Tibial nerve (tissue), 4 donors: ENCODE measurements around the gene UPK1A. TPM values are rescaled to one million over a fixed set of nuclear protein-coding genes. Genes with fewer than 3 reads are reported as not detected.

ENCODE experiments used
- DNase-seq, 2 donors: peaks; one replicate each; pipeline ENCODE4 v3.0.0-alpha.2; 2019; ENCODE audit warnings: low spot score in 2 of 2
- H3K27ac ChIP-seq, 4 donors: fragments of 200-600 bp; sonication (generic) in 3 of 4; one replicate each; pipeline ENCODE4 v1.5.1; 2017 to 2019; ENCODE audit warnings: mild to moderate bottlenecking in 1 of 4
- H3K27me3 ChIP-seq, 2 donors: fragments of 200-600 bp; sonication (generic) in 1 of 2; one replicate each; pipeline versions ENCODE4 v1.5.1 to v1.6.0; 2017 to 2019
- H3K36me3 ChIP-seq, 3 donors: fragments of 200-600 bp; sonication (generic); one replicate each; pipeline ENCODE4 v1.5.1; 2018 to 2019
- H3K4me1 ChIP-seq, 4 donors: fragments of 200-600 bp; sonication (generic) in 3 of 4; one replicate each; pipeline ENCODE4 v1.5.1; 2017 to 2019
- H3K4me3 ChIP-seq, 4 donors: fragments of 200-600 bp; sonication (generic) in 3 of 4; one replicate each; pipeline ENCODE4 v1.5.1; 2017 to 2019; ENCODE audit warnings: mild to moderate bottlenecking in 1 of 4, moderate library complexity in 1 of 4
- H3K9me3 ChIP-seq, 4 donors: fragments of 200-600 bp; sonication (generic) in 3 of 4; one replicate each; pipeline ENCODE4 v1.5.1; 2017 to 2019
- EP300 ChIP-seq, 2 donors: sonication (generic); formaldehyde crosslinking; IDR thresholded peaks; one replicate each; pipeline ENCODE4 v1.6.1; 2017; ENCODE audit warnings: antibody characterized with exemption in 2 of 2, mild to moderate bottlenecking in 1 of 2
- POLR2A ChIP-seq, 2 donors: fragments of 450-650 bp; IDR thresholded peaks; one replicate each; pipeline ENCODE4 v1.6.1; 2017; ENCODE audit warnings: antibody characterized with exemption in 2 of 2, mild to moderate bottlenecking in 2 of 2, moderate library complexity in 2 of 2
- WGBS, 2 donors: methylation state at CpG; one replicate each; pipeline ENCODE4 v1.1.5; 2018; 5-methylcytosine and 5-hydroxymethylcytosine counted together
- total RNA-seq, 4 donors: library from RNA; depleted of rRNA; stranded (reverse); fragments of >200 nt; gene quantifications; one replicate each; pipeline ENCODE4 v1.1.0, GENCODE V29; 2016
- TF ChIP-seq, protein P1 (sequence below), 5 experiments: fragments of 200-600 bp in 3 of 5; fragments of 450-650 bp in 2 of 5; sonication (generic) in 3 of 5; IDR thresholded peaks; one replicate each; pipeline ENCODE4 v1.5.1; 2016 to 2019; ENCODE audit warnings: antibody characterized with exemption in 5 of 5, mild to moderate bottlenecking in 3 of 5, moderate library complexity in 2 of 5

The UPK1A gene
- total RNA-seq, 4 donors from 2014 or later: not detected

DNA sequence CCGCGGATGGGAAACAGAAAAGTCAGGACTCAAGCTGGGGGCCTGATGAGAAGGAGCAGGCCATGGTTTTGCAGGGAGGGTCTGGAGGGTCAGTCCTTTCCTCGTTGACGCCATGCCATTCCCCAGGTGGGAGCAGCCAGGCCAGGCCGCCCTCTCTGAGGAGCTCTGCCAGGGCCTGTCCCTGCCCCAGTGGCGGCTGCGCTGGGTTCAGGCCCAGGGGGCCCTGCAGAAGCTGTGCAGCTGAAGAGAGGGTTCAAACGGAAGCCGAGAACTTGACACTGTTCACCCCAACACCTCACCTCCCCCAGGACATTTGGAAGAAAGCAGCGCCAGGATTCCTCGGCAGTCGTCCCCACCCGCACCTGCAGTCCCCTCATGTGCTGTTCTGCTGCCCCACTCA is 43.6 kb upstream of the UPK1A start:
- TF ChIP-seq, protein P1, sequence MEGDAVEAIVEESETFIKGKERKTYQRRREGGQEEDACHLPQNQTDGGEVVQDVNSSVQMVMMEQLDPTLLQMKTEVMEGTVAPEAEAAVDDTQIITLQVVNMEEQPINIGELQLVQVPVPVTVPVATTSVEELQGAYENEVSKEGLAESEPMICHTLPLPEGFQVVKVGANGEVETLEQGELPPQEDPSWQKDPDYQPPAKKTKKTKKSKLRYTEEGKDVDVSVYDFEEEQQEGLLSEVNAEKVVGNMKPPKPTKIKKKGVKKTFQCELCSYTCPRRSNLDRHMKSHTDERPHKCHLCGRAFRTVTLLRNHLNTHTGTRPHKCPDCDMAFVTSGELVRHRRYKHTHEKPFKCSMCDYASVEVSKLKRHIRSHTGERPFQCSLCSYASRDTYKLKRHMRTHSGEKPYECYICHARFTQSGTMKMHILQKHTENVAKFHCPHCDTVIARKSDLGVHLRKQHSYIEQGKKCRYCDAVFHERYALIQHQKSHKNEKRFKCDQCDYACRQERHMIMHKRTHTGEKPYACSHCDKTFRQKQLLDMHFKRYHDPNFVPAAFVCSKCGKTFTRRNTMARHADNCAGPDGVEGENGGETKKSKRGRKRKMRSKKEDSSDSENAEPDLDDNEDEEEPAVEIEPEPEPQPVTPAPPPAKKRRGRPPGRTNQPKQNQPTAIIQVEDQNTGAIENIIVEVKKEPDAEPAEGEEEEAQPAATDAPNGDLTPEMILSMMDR (IDR thresholded peaks at IDR 0.05): no peak
- TF ChIP-seq EP300 (IDR thresholded peaks at IDR 0.05): no peak
- no peak for TF ChIP-seq POLR2A (IDR thresholded peaks at IDR 0.05)
- Histone ChIP-seq H3K4me3 (no peak overlapping the region), H3K27ac (no peak overlapping the region), H3K27me3 (no peaks in the 10 kb centered on the region), H3K36me3 (peaks cover 0 to 42% (median 0%) of the 10 kb centered on the region in 3 donors), H3K4me1 (peaks cover 0 to 6% (median under 1%) of the 10 kb centered on the region in 4 donors), H3K9me3 (no peaks in the 10 kb centered on the region)
- 87 to 89% methylated on average over 12 to 13 of the region's 13 CpGs for whole genome bisulfite sequencing, 2 donors
- no peak for DNase-seq

DNA sequence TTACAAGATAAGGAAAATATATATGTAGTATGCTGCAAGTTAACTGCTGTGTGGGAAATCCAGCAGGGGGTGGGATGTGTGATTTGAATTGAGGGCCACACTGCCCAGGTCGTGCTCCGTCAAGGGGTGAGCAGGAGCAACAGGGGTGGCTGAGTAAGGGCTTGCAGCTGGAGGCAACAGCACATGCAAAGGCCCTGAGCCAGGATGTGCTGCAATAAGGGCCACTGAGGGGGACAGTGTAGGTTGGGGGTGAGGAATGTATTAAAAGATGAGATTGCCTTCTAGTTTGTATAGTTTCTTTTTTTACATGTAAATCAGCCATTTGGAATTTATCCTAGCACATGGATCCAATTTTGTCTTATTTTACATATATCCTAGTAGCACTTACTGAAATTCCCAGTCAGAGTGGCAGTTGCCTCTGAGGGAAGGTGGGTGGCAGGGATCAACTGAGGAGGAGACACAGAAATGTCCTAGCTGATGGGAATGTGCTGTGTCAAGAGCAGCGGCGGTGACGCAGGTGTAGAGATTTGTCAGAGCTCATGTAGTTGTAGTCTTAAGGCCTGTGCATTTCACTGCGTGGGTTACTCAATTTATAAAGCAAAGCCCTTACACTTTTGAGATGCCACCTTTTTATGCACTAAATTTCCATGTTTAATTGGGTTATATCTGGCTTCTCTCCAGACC is 42.8 kb upstream of the UPK1A start:
- H3K4me1 ChIP-seq: peaks cover 0 to 12% (median 3%) of the 10 kb centered on the region in 4 donors
- no peak for DNase-seq
- H3K27ac ChIP-seq: no peak overlapping the region
- no peaks in the 10 kb centered on the region for H3K9me3 ChIP-seq
- no peaks in the 10 kb centered on the region for H3K27me3 ChIP-seq
- H3K36me3 ChIP-seq: peaks cover 0 to 34% (median 0%) of the 10 kb centered on the region in 3 donors
- no peak for TF ChIP-seq EP300 (IDR thresholded peaks at IDR 0.05)
- TF ChIP-seq, protein P1 (IDR thresholded peaks at IDR 0.05): no peak
- no peak for TF ChIP-seq POLR2A (IDR thresholded peaks at IDR 0.05)
- no peak overlapping the region for H3K4me3 ChIP-seq
- WGBS, 2 donors: 88 to 89% methylated on average over 6 of the region's 6 CpGs

DNA sequence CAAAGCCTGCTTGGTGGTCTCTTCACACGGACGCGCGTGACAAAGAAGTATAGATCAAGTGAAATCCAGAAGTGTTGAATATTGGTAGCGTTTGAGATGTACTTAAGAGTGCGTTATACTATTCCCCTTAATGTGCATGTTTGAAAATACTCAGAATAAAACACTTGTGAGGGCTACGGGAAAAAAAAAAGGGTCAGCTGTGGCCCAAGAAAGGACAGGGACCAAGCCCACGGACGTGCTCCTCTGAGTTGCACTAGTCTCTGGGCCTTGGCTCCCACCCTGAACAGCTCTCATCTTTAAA is 38.1 kb upstream of the UPK1A start:
- TF ChIP-seq POLR2A (IDR thresholded peaks at IDR 0.05) (no peak), EP300 (IDR thresholded peaks at IDR 0.05) (no peak)
- TF ChIP-seq, protein P1 (IDR thresholded peaks at IDR 0.05): no peak
- Histone ChIP-seq H3K4me3 (peak overlapping the region; percentile 44 to 99 (median 86)), H3K4me1 (peaks cover 0 to 33% (median 10%) of the 10 kb centered on the region in 4 donors), H3K27ac (peak overlapping the region; percentile 76 to 98 (median 93)), H3K27me3 (no peaks in the 10 kb centered on the region), H3K36me3 (peaks cover 0 to 30% (median 21%) of the 10 kb centered on the region in 3 donors), H3K9me3 (no peaks in the 10 kb centered on the region)
- 8 to 12% methylated on average over 9 of the region's 9 CpGs for WGBS, 2 donors
- no peak for DNase-seq

DNA sequence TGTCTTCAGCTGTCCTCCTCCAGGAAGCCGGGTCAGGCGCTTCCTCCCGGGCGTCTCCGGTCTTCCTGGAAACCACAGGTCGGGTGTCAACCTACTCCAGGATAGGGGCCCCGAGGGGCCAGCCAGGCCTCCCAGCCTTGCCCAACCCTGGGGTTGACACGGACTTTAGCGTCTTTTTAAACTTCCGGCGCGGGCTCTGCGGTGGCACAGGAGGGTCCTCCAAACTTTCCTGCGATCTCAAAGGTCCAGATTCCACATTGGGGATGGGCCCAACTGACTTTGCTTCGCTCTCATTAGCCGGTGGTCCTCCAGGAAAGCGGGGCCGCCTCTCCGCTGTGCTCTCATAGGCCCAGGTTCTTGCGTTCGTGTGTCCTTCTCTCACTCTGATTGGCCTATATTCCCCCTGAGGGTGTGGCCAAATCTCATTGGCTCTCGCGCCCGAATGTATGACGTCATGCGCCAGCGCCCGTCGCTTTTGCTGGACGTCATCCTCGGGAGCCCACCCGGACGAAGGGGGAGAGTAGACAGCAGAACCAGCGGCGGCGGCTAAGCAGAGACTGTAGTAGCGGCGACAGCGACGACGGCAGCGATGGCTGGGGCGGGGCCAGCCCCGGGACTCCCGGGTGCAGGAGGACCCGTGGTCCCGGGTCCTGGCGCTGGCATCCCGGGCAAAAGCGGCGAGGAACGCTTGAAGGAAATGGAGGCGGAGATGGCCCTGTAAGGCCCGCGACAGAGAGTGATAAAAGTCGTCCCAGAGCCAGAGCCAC is 37.6 kb upstream of the UPK1A start, which contains the start of gene RBM42:
RBM42 (plus strand) TSS at position 472 of the 767 bp plus-strand sequence; CDS start at position 590, 118 bp downstream.
- TF ChIP-seq EP300 (IDR thresholded peaks at IDR 0.05) (peak; percentile 87 to 96), POLR2A (IDR thresholded peaks at IDR 0.05) (peak; percentile 31 to 73)
- TF ChIP-seq, protein P1 (IDR thresholded peaks at IDR 0.05): peak in 2 of 5 experiments; percentile 59 to 76
- Histone ChIP-seq H3K27me3 (no peaks in the 10 kb centered on the region), H3K36me3 (peaks cover 0 to 36% (median 25%) of the 10 kb centered on the region in 3 donors), H3K4me3 (peak within 1 kb of the TSS; percentile 65 to 99 (median 86)), H3K27ac (peak within 1 kb of the TSS; percentile 76 to 98 (median 93)), H3K9me3 (no peaks in the 10 kb centered on the region), H3K4me1 (peaks cover 0 to 33% (median 10%) of the 10 kb centered on the region in 4 donors)
- peak; percentile 91 to 97 for DNase-seq
- 1% methylated on average over 49 to 56 of the region's 56 CpGs for WGBS, 2 donors

DNA sequence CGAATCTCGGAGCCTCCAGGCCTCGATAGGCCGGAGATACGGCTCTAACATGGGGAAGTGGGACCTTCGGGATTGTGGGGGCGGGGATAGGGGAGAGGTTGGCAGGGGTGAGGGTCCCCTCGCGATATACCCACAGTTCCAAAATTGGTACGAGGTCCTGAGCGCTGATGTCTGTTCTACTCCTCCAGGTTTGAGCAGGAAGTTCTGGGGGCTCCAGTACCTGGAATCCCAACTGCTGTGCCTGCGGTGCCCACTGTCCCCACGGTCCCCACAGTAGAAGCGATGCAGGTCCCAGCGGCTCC is 37.0 kb upstream of the UPK1A start:
- 4 to 6% methylated on average over 14 to 15 of the region's 15 CpGs for WGBS, 2 donors
- Histone ChIP-seq H3K27ac (peak overlapping the region; percentile 76 to 98 (median 92)), H3K9me3 (no peaks in the 10 kb centered on the region), H3K36me3 (peaks cover 0 to 41% (median 31%) of the 10 kb centered on the region in 3 donors), H3K4me3 (peak overlapping the region; percentile 65 to 99 (median 86)), H3K27me3 (no peaks in the 10 kb centered on the region), H3K4me1 (peaks cover 0 to 33% (median 10%) of the 10 kb centered on the region in 4 donors)
- no peak for TF ChIP-seq EP300 (IDR thresholded peaks at IDR 0.05)
- no peak for TF ChIP-seq POLR2A (IDR thresholded peaks at IDR 0.05)
- TF ChIP-seq, protein P1 (IDR thresholded peaks at IDR 0.05): no peak
- no peak for DNase-seq
